Measurements from ENCODE around the gene HAAO. TPM values are rescaled to one million over a fixed set of nuclear protein-coding genes. Genes with fewer than 3 reads are reported as not detected.

HAAO gene
- total RNA-seq, 1 donor from 2014 or later, result 6.1 TPM

GRCh38 chr2:42768706-42769256 is 23.6 kb downstream of the HAAO start:
- Histone ChIP-seq H3K27ac (no peak overlapping the region), H3K4me1 (no peaks in the 10 kb centered on the region), H3K4me3 (no peak overlapping the region), H3K9me3 (no peaks in the 10 kb centered on the region), H3K27me3 (ENCODE audit: low read depth) (no peaks in the 10 kb centered on the region), H3K36me3 (no peaks in the 10 kb centered on the region)
- no peak for TF ChIP-seq CTCF (IDR thresholded peaks at IDR 0.05)
- DNase-seq (no peak), ATAC-seq (no peak)
- intact Hi-C loops (cut with DNase I), result no loop called here

- ATAC-seq (no peak), DNase-seq (no peak)
- Histone ChIP-seq H3K27ac (no peak overlapping the region), H3K4me1 (no peaks in the 10 kb centered on the region), H3K36me3 (no peaks in the 10 kb centered on the region), H3K4me3 (no peak overlapping the region), H3K9me3 (no peaks in the 10 kb centered on the region), H3K27me3 (ENCODE audit: low read depth) (no peaks in the 10 kb centered on the region)
- no peak for TF ChIP-seq CTCF (IDR thresholded peaks at IDR 0.05)
- intact Hi-C loops (cut with DNase I), result no loop called here
Measured at GRCh38 chr2:42767899-42768705, 24.3 kb downstream of the HAAO start.

GRCh38 chr2:42767080-42767898 is 25.1 kb downstream of the HAAO start:
- DNase-seq, result no peak
- ATAC-seq, result no peak
- TF ChIP-seq CTCF (IDR thresholded peaks at IDR 0.05), result no peak

GRCh38 chr2:42765686-42766085 is 26.7 kb downstream of the HAAO start:
- no peak overlapping the region for H3K27ac ChIP-seq
- H3K4me3 ChIP-seq, result no peak overlapping the region
- TF ChIP-seq CTCF (IDR thresholded peaks at IDR 0.05), result no peak
- no peaks in the 10 kb centered on the region for H3K27me3 ChIP-seq (ENCODE audit: low read depth)
- ATAC-seq (no peak), DNase-seq (no peak)
- H3K36me3 ChIP-seq, result no peaks in the 10 kb centered on the region
- H3K9me3 ChIP-seq, result no peaks in the 10 kb centered on the region
- H3K4me1 ChIP-seq, result no peaks in the 10 kb centered on the region
- intact Hi-C loops (cut with DNase I), result no loop called here

More at GRCh38 chr2:42767080-42767898, 25.1 kb downstream of the HAAO start:
- intact Hi-C loops (cut with DNase I), result no loop called here
- H3K27ac ChIP-seq, result no peak overlapping the region
- H3K4me3 ChIP-seq, result no peak overlapping the region
- H3K4me1 ChIP-seq, result no peaks in the 10 kb centered on the region
- H3K36me3 ChIP-seq, result no peaks in the 10 kb centered on the region
- H3K9me3 ChIP-seq, result no peaks in the 10 kb centered on the region
- no peaks in the 10 kb centered on the region for H3K27me3 ChIP-seq (ENCODE audit: low read depth)

GRCh38 chr2:42764901-42765300 is 27.5 kb downstream of the HAAO start:
- Histone ChIP-seq H3K4me3 (no peak overlapping the region), H3K4me1 (no peaks in the 10 kb centered on the region), H3K27me3 (ENCODE audit: low read depth) (no peaks in the 10 kb centered on the region), H3K27ac (no peak overlapping the region), H3K9me3 (no peaks in the 10 kb centered on the region), H3K36me3 (no peaks in the 10 kb centered on the region)
- no peak for DNase-seq
- intact Hi-C loops (cut with DNase I), result no loop called here
- TF ChIP-seq CTCF (IDR thresholded peaks at IDR 0.05), result no peak
- ATAC-seq, result no peak
